HepG2 (cell line): ENCODE results near the gene ECHDC1. TPM values are rescaled to one million over a fixed set of nuclear protein-coding genes. Genes with fewer than 3 reads are reported as not detected.
A peak's percentile ranks its signal among the peaks of the same experiment; 100 is the strongest.

Source experiments
- ATAD3A ChIP-seq: sonication (generic); formaldehyde crosslinking; IDR thresholded peaks from 2 replicates; pipeline ENCODE4 v1.4.0; 2020; ENCODE audit warnings: missing genetic modification reagents
- HBP1 ChIP-seq: IDR thresholded peaks from 2 replicates; pipeline ENCODE4 v1.6.1; 2016; ENCODE audit warnings: low read depth, control low read depth
- IRF2 ChIP-seq: IDR thresholded peaks from 2 replicates; pipeline ENCODE4 v1.6.1; 2018; ENCODE audit warnings: missing genetic modification reagents, missing compliant biosample characterization
- KDM4B ChIP-seq: sonication (generic); formaldehyde crosslinking; IDR thresholded peaks from 2 replicates; pipeline ENCODE4 v1.4.0; 2020; ENCODE audit warnings: missing genetic modification reagents
- KLF13 ChIP-seq: sonication (generic); formaldehyde crosslinking; IDR thresholded peaks from 2 replicates; pipeline ENCODE4 v1.4.0; 2020; ENCODE audit warnings: mild to moderate bottlenecking, missing genetic modification reagents
- MXI1 ChIP-seq: IDR thresholded peaks from 3 replicates; pipeline ENCODE4 v1.6.1; 2012; ENCODE audit warnings: low read depth, low read length, inconsistent platforms, borderline replicate concordance
- NBN ChIP-seq: fragments of 450-650 bp; conservative IDR thresholded peaks from 2 replicates; pipeline ENCODE4 v1.6.1; 2017
- NFATC3 ChIP-seq: sonication (generic); formaldehyde crosslinking; IDR thresholded peaks from 2 replicates; pipeline ENCODE4 v1.5.1; 2020; ENCODE audit warnings: mild to moderate bottlenecking, missing genetic modification reagents
- NKX3-1 ChIP-seq: sonication (generic); formaldehyde crosslinking; IDR thresholded peaks from 2 replicates; pipeline ENCODE4 v1.5.0; 2020; ENCODE audit warnings: missing genetic modification reagents
- PAX8 ChIP-seq: sonication (generic); formaldehyde crosslinking; IDR thresholded peaks from 2 replicates; pipeline ENCODE4 v1.8.0; 2022; ENCODE audit warnings: mild to moderate bottlenecking, missing genetic modification reagents, borderline replicate concordance
- POLR2G ChIP-seq: fragments of 200-400 bp; formaldehyde crosslinking; IDR thresholded peaks from 2 replicates; pipeline ENCODE4 v1.6.1; 2018; ENCODE audit warnings: mild to moderate bottlenecking, low read depth, low read length, moderate library complexity
- PRPF4 ChIP-seq: fragments of 200-400 bp; formaldehyde crosslinking; IDR thresholded peaks from 2 replicates; pipeline ENCODE4 v1.6.1; 2016; ENCODE audit warnings: low read length, low read depth; ENCODE audit not compliant: poor library complexity, severe bottlenecking
- RAD21 ChIP-seq: fragments of 450-650 bp; formaldehyde crosslinking; IDR thresholded peaks from 2 replicates; pipeline ENCODE4 v1.5.0; 2020; ENCODE audit warnings: mild to moderate bottlenecking
- SP5 ChIP-seq: IDR thresholded peaks from 2 replicates; pipeline ENCODE4 v1.6.1; 2016; ENCODE audit warnings: low read depth, borderline replicate concordance
- SSRP1 ChIP-seq: IDR thresholded peaks from 2 replicates; pipeline ENCODE4 v1.6.1; 2016; ENCODE audit warnings: control low read depth
- ZC3H13 ChIP-seq: sonication (generic); formaldehyde crosslinking; IDR thresholded peaks from 2 replicates; pipeline ENCODE4 v1.8.1; 2023; ENCODE audit warnings: mild to moderate bottlenecking, missing genetic modification reagents, moderate library complexity
- ZFP41 ChIP-seq: sonication (generic); formaldehyde crosslinking; IDR thresholded peaks from 2 replicates; pipeline ENCODE4 v1.4.0; 2020; ENCODE audit warnings: mild to moderate bottlenecking, missing genetic modification reagents, borderline replicate concordance
- ZKSCAN8 ChIP-seq: IDR thresholded peaks from 2 replicates; pipeline ENCODE4 v1.6.1; 2016; ENCODE audit warnings: borderline replicate concordance, missing genetic modification reagents, missing compliant biosample characterization
- ZNF20 ChIP-seq: sonication (generic); formaldehyde crosslinking; IDR thresholded peaks from 2 replicates; pipeline ENCODE4 v1.4.0; 2020; ENCODE audit warnings: mild to moderate bottlenecking, moderate library complexity, missing genetic modification reagents
- ZNF512 ChIP-seq: sonication (generic); formaldehyde crosslinking; IDR thresholded peaks from 2 replicates; pipeline ENCODE4 v1.4.0; 2020; ENCODE audit warnings: mild to moderate bottlenecking, missing genetic modification reagents
- polyA plus RNA-seq, 8 experiments: library from polyadenylated mRNA; depleted of rRNA in 3 of 8; stranded (reverse) in 7 of 8; unstranded in 1 of 8; fragments of >200 nt; fragmentation: Illumina TruSeq in 4 of 8; extraction: Trizol in 4 of 8; gene quantifications; 2 replicates each; pipeline versions ENCODE4 v1.2.1 to v1.2.3, GENCODE V29; 2011 to 2016; ENCODE audit warnings: low read depth in 4 of 8, missing spikeins in 1 of 8, mixed read lengths in 1 of 8; ENCODE audit not compliant: insufficient read depth in 1 of 8
- total RNA-seq, 5 experiments: library from RNA; depleted of rRNA; stranded (reverse); fragments of >200 nt; fragmentation: Illumina TruSeq; extraction: Trizol; gene quantifications; 2 replicates each; pipeline ENCODE4 v1.2.3, GENCODE V29; 2016; ENCODE audit warnings: low read depth in 1 of 5
- TF ChIP-seq, protein P1 (sequence below): sonication (generic); formaldehyde crosslinking; IDR thresholded peaks from 2 replicates; pipeline ENCODE4 v1.4.0; 2020; ENCODE audit warnings: missing genetic modification reagents
- TF ChIP-seq, protein P2 (sequence below): sonication (generic); formaldehyde crosslinking; conservative IDR thresholded peaks from 2 replicates; pipeline ENCODE4 v1.4.0; 2020; ENCODE audit warnings: missing genetic modification reagents
- TF ChIP-seq, protein P3 (sequence below): sonication (generic); formaldehyde crosslinking; IDR thresholded peaks from 2 replicates; pipeline ENCODE4 v1.4.0; 2020; ENCODE audit warnings: low read depth, mild to moderate bottlenecking, missing genetic modification reagents

ECHDC1 gene
- total and polyA plus RNA-seq, 2 of the 13 experiments (the other 11 are each of a cell fraction or from before 2014, with no cell fraction given), result 32.8 to 98.1 TPM

DNA sequence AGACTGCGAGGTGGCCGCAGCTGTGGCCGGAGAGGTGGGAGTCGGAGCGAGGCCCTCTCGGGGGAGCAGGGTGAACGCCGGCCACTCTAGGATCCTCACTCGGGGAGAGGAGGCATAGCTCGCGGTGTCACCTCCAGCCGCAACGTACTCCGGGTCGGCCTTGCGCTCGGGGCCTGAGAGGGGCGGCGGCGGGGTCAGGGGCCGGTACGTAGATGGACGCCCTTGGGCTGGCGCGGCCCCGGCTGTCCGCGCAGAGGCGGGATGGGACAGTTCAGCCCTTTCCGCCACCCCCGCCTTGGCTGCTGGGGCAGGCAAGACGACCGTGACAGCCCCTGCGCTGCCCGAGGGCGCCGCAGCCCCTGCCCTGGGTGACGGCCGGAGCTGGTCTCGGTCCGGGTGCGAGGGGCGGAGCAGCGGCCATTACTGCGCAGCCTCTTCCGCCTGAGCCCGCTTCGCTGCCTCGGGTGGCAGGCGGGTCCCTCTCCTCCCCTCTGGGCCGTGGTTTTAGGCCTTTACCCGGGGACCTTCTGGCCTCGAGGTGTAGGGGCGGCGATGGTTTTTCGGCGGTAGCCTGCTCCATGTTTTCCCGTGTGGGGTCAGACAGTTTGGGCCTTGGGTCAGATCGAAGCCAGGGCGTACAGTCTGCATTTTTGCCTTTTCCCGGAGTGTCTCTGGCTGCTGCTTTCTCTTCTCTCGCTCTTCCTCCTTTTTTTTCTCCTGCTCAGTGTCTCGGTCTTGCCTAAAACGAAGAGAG is 76.3 kb downstream of the ECHDC1 start (continued):
- TF ChIP-seq PRPF4, result no peak
- TF ChIP-seq MXI1, result no peak; the same call in 2 of the 3 replicates
- TF ChIP-seq ZNF512 (CRISPR knock-in tag), result no peak
- peak; percentile 6; the same call in 1 of the 2 replicates for TF ChIP-seq HBP1
- no peak for TF ChIP-seq ZFP41 (CRISPR knock-in tag)
- TF ChIP-seq SSRP1 (CRISPR knock-in tag), result no peak
- peak; percentile 4; the same call in 1 of the 2 replicates for TF ChIP-seq NFATC3 (CRISPR knock-in tag)
- TF ChIP-seq ATAD3A, result no peak
- no peak for TF ChIP-seq ZKSCAN8 (CRISPR knock-in tag)
- TF ChIP-seq KDM4B (CRISPR knock-in tag), result no peak; the same call in 1 of the 2 replicates
- TF ChIP-seq, protein P1, sequence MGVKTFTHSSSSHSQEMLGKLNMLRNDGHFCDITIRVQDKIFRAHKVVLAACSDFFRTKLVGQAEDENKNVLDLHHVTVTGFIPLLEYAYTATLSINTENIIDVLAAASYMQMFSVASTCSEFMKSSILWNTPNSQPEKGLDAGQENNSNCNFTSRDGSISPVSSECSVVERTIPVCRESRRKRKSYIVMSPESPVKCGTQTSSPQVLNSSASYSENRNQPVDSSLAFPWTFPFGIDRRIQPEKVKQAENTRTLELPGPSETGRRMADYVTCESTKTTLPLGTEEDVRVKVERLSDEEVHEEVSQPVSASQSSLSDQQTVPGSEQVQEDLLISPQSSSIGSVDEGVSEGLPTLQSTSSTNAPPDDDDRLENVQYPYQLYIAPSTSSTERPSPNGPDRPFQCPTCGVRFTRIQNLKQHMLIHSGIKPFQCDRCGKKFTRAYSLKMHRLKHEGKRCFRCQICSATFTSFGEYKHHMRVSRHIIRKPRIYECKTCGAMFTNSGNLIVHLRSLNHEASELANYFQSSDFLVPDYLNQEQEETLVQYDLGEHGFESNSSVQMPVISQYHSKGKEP (CRISPR knock-in tag), result no peak
- TF ChIP-seq ZC3H13, result peak; percentile 78; the same call in 1 of the 2 replicates
- TF ChIP-seq NBN, result no peak
- peak; percentile 94 for TF ChIP-seq POLR2G
- TF ChIP-seq RAD21 (CRISPR knock-in tag), result no peak
- TF ChIP-seq NKX3-1, result no peak; the same call in 1 of the 2 replicates
- TF ChIP-seq, protein P2, sequence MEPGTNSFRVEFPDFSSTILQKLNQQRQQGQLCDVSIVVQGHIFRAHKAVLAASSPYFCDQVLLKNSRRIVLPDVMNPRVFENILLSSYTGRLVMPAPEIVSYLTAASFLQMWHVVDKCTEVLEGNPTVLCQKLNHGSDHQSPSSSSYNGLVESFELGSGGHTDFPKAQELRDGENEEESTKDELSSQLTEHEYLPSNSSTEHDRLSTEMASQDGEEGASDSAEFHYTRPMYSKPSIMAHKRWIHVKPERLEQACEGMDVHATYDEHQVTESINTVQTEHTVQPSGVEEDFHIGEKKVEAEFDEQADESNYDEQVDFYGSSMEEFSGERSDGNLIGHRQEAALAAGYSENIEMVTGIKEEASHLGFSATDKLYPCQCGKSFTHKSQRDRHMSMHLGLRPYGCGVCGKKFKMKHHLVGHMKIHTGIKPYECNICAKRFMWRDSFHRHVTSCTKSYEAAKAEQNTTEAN (CRISPR knock-in tag), result peak; percentile 34; the same call in 1 of the 2 replicates
- TF ChIP-seq, protein P3, sequence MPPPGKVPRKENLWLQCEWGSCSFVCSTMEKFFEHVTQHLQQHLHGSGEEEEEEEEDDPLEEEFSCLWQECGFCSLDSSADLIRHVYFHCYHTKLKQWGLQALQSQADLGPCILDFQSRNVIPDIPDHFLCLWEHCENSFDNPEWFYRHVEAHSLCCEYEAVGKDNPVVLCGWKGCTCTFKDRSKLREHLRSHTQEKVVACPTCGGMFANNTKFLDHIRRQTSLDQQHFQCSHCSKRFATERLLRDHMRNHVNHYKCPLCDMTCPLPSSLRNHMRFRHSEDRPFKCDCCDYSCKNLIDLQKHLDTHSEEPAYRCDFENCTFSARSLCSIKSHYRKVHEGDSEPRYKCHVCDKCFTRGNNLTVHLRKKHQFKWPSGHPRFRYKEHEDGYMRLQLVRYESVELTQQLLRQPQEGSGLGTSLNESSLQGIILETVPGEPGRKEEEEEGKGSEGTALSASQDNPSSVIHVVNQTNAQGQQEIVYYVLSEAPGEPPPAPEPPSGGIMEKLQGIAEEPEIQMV (CRISPR knock-in tag), result peak; percentile 64
- TF ChIP-seq IRF2 (CRISPR knock-in tag), result no peak
- TF ChIP-seq PAX8 (CRISPR knock-in tag), result 0 out of 2 replicates have a peak, but pooled peaks have one; percentile 98
- no peak for TF ChIP-seq ZNF20 (CRISPR knock-in tag)
- TF ChIP-seq KLF13 (CRISPR knock-in tag), result no peak
- TF ChIP-seq SP5, result peak; percentile 94
